NCI-H524 (cell line): Measurements from ENCODE around the gene NBL1.
A peak's percentile ranks its signal among the peaks of the same experiment; 100 is the strongest.

Source experiments
- DNase-seq, 2 experiments: peaks; one replicate each; lab custom pipeline; 2025; lab: John Stamatoyannopoulos, UW

Gene NBL1

DNA sequence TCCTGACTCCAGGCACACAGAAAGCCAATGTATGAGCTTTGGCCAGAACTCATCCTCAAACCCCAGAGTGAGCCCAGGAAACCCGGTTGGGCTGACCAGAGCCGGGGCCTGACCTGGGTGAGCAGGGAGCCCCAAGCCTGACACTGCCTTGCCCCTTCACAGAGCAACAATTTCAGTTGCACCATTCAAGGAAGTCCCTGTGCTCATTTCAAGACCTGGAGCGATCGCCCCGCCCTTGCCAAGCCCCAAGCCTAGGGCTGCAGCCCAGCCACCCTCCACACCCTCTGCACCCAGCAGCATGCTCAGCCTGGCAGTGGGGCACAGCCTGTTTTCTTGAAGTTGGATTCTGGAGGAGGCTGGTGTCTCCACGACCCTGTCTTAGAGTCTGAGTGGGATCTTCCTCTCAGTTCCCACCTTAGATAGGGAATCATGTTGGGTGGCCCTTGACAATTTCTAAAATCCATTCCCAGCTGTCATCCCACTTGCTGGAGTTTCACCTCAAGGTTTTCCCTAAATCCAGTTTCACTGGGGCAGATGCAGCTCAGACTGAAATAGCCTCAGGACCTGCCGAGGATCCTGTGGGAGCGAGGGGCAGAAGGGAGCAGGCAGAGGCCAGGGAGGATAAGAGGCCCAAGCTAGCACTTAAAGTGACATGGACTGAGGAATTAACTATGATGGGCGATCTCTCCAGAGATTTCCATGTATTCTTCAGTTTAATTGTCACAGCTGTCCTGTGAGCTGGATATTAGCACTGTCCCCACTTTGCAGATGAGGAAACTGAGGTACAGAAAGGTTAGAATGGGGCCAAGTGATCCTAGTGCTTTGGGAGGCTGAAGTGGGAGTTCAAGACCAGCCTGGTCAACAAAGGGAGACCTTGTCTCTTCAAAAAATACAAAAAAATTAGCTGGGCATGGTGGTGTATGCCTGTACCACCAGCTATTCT is 2.5 kb downstream of the NBL1 start:
- no peak for DNase-seq

DNA sequence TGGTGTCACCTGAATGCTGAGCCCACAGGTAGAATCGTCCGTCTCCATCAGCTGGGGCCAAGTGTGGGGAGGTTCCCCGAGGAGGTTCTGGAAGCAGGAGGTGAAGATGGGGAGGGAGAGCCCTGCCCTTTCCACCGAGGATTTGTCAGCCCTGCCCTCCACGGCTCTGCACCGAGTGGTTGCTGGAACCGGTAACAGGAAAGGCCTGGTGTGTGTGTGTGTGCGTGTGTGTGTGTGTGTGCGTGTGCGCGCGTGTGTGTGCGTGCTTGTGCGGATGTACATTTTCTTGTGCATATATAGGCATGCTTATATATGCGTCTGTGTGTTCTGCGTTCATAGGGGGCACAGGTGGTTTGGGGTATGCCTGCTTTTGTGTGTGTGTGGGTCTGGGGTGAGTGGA is 3.5 kb downstream of the NBL1 start:
- DNase-seq = no peak

DNA sequence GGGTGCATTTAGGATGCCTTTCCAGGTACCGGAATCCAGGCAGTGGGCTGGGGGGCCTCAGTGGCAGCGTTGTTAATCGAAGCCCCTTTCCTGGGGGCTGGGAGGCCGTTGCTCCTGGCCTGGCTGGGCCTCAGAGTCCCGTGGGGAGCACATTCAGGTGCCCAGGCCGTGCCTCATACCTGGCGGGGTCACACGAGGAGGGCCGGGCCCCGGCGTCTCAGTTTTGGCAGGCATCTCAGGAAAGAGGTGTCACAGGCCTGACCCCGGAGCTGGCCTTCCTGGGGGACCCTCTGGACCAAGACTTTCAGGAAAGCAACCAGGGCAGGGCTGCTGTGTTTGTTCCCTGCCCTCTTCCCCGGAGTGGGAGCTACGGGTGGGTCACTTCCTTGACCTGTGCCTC is 4.1 kb downstream of the NBL1 start:
- no peak for DNase-seq

DNA sequence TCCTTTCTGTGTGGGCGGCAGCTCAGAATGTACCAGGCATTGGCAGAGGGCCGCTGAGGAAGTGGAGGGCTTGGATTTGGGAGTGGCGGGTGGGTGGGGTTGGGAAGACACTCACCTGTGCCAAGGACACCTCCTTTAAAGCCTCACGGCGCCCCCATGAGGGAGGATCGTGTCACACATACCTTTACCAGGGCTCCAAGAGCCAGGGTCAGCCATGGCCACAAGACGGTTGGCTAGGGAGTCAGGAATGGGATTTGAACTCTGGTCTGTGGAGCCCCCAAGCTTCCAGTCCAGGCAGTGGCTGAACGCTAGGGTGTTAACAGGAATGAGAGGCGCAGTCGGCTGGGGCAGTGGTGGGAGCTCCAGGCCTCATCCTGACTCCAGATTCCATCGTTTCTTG is 4.6 kb downstream of the NBL1 start:
- DNase-seq = peak in 1 of 2 experiments; percentile 24

DNA sequence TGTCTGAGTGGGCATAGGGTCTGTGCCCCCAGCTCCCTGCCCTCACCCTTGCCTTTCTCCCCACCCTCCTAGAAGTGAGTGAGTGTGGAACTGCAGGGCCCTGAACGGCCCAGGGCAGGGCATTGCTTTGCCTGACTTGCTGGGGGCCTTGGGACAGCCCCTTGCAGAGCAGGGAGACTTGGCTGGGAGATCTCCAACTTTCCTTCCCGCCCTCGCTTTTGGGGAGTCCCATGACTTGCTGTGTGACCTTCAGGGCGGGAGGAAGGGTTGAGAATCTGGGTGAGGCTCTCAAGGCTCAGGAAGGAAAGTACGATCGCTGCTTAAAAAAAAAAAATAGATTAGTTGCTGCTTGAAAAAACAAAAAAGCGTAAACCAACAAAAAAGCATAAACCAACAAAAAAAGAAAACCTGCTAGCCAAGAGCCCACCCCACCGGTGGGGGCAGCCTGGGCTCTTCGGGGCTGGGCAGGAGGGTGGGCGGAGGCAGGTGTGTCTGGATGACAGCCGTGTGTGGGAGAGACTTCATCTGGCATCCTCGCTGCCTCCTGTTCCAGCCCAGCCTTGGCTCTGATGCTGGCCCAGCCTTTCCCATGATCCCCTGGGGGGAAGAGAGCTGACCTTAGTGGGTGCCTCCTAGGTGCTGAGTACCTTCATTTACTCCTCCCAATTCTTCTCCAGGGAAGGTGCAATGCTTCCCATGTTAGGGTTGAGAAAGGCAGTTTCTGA is 6.5 kb downstream of the NBL1 start:
- peak in 1 of 2 experiments; percentile 49 for DNase-seq

DNA sequence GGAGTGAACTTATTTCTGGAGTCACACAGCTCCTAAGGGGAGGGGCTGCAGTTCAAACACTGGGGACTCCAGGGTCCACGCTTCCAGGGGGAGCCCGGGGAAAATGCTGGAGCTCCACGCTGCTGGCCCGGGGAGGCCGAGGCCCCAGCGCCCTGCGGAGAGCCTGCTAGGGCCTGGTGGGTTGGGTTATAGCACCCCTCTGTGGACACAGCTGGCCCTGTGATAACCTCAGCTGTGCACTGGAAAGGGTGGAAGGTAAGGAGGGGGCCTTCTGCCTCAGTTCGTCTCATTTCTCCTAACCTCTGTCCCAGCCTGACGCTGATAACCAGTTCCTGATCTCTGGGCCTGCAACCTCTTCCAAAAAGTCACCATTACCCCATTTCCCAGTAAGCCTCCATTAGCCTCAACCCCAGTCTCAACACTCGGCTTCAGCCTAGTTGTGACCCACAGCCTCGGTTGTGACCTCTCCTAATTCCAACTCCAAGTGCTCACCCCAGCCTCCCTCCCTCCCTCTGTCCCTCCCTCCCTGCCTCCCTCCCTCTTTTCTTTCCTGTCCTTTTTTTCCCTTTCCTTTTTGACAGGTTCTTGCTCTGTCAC is 7.1 kb downstream of the NBL1 start:
- peak; percentile 28 to 57 for DNase-seq

DNA sequence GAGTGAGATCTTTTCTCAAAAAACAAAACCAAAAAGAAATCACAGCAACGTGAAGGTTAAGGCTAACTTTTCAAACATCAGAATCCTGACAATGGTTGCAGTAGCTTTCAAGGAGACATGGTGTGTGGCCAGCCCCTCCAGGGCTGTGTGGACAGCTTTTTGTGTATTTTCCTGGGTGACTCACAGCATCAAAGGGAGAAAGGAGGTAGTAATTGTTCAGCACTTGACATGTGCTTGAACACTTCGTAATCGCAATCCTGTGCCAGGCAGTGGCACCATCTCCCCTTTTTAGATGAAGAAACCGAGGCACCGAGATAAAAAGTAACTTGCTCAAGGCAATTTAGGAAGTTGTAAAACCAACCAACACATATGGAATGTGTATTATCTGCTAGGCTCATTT is 10.3 kb downstream of the NBL1 start:
- DNase-seq = no peak

DNA sequence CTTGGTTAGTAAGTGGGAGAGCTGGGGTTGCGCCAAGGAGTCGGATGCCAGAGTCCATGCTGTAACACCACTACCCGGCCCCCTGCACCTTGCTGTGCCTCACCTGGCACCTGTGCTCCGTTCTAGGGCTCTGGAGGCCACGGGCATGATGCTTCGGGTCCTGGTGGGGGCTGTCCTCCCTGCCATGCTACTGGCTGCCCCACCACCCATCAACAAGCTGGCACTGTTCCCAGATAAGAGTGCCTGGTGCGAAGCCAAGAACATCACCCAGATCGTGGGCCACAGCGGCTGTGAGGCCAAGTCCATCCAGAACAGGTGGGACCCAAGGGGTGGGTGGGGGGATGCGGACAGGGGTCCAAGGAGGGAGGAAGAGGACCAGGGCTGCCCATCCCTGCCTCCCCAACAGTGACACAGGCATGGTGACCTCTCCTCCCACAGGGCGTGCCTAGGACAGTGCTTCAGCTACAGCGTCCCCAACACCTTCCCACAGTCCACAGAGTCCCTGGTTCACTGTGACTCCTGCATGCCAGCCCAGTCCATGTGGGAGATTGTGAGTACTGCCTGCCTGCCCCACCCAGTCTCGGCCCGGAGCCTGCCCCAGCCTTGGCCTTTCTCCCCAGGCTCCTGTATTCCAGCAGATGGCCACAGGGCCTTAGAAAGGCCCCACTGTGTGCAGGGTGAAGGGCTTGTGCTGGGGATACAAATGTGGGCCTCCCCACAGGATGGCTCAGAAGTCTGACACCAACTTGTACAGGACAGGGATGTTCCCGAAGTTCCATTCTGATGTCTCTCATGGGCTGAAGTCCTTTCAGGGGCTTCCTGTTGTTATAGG is 11.0 kb downstream of the NBL1 start:
- DNase-seq = no peak

DNA sequence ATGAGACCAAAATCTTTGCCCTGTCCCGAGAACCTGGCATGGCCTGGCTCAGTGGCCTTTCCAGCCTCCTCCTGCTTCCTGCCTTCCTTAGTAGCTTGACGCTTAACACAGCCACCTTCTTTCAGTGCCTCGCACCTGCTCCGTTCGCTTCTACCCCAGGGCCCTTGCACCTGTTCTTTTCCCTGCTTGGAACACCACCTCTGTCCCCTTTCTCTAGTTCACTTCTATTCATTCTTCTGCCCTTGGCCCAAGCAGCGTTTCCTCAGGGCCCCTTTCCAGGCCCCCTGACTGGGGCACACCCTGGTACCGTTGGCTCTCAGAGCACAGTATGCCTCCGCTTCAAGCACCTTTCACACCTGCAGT is 11.6 kb downstream of the NBL1 start:
- no peak for DNase-seq

DNA sequence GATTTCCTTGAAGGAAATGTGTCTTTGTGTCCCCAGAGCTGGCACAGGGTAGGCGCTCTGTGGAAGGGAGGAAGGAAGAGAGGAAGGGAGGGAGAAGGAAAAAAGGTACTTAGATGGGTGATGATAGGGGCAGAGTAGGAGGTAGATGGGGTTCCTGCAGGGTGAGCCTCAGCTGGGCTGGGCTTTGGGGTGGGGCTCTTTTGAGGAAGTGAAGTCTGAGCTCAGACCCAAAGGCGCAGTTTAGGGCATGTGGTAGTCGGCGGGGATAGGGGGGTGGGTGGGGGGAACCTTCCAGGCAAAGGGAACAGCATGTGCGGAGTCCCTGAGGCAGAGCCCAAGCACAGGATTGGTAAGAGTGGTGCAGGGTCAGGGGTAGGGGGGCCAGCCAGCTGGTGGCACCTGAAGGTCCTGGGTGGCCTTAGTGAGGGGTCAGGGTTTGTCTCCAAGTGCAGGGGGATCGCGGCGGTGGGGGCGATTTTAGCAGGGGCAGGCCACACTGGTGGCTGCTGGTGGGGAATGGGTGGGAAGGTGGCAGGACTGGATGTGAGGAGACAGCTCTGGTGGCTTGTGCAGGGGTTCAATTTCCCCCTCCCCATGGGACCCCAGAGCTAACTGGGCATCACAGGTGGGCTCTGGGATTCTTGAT is 12.1 kb downstream of the NBL1 start:
- no peak for DNase-seq

DNA sequence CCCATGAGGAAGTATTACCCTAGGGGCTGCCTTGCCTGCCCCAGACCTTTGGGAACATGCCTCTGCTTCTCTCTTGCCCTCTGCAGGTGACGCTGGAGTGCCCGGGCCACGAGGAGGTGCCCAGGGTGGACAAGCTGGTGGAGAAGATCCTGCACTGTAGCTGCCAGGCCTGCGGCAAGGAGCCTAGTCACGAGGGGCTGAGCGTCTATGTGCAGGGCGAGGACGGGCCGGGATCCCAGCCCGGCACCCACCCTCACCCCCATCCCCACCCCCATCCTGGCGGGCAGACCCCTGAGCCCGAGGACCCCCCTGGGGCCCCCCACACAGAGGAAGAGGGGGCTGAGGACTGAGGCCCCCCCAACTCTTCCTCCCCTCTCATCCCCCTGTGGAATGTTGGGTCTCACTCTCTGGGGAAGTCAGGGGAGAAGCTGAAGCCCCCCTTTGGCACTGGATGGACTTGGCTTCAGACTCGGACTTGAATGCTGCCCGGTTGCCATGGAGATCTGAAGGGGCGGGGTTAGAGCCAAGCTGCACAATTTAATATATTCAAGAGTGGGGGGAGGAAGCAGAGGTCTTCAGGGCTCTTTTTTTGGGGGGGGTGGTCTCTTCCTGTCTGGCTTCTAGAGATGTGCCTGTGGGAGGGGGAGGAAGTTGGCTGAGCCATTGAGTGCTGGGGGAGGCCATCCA is 12.8 kb downstream of the NBL1 start:
- DNase-seq = peak in 1 of 2 experiments; percentile 19

DNA sequence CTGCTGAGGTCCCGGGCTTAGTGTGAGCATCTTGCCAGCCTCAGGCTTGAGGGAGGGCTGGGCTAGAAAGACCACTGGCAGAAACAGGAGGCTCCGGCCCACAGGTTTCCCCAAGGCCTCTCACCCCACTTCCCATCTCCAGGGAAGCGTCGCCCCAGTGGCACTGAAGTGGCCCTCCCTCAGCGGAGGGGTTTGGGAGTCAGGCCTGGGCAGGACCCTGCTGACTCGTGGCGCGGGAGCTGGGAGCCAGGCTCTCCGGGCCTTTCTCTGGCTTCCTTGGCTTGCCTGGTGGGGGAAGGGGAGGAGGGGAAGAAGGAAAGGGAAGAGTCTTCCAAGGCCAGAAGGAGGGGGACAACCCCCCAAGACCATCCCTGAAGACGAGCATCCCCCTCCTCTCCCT is 13.4 kb downstream of the NBL1 start:
- DNase-seq = no peak

DNA sequence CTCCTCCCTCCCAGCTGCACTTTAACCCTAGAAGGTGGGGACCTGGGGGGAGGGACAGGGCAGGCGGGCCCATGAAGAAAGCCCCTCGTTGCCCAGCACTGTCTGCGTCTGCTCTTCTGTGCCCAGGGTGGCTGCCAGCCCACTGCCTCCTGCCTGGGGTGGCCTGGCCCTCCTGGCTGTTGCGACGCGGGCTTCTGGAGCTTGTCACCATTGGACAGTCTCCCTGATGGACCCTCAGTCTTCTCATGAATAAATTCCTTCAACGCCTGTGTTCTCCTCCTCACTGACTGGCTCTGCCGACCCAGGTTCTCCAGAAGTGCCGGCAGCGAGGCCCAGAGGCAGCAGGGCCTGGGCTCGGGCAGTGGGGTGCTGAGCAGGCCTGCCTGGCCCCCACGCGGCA is 14.1 kb downstream of the NBL1 start:
- no peak for DNase-seq

DNA sequence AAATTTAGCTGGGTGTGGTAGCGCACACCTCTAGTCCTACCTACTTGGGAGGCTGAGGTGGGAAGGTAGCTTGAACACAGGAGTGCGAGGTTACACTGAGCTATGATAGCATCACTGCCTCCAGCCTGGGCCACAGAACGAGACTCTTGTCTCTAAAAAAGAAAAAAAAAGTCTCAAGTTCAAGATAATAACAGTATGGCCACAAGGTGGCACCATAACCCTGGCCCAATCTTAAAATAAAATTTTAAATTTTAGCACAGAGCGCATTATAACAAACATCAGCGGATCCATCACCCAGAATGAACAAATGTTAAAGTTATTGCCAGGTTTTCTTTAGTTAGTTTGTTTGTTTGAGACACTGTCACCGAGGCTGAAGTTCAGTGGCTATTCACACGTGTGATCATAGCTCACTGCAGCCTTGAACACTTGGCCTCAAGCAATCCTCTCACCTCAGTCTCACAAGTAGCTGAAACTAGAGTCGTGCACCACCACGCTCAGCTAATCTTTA is 17.7 kb downstream of the NBL1 start:
- DNase-seq = peak in 1 of 2 experiments; percentile 36

DNA sequence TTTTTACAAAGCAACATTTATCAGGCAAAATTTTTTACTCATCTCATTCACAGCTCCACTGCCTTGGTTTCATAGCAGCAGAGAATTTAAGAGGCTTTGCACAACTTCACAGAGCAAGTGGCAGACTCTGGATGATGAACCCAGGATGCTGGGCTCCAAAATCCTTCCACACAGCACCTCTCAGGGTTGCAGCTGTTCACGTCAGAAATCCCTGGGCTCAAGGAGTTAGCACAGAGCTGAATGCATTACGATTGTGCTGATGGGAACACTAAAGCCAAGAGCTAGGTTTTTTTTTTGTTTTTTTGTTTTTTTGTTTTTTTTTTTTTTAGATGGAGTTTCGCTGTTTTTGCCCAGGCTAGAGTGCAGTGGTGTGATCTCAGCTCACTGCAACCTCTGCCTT is 18.2 kb downstream of the NBL1 start:
- peak in 1 of 2 experiments; percentile 30 for DNase-seq

DNA sequence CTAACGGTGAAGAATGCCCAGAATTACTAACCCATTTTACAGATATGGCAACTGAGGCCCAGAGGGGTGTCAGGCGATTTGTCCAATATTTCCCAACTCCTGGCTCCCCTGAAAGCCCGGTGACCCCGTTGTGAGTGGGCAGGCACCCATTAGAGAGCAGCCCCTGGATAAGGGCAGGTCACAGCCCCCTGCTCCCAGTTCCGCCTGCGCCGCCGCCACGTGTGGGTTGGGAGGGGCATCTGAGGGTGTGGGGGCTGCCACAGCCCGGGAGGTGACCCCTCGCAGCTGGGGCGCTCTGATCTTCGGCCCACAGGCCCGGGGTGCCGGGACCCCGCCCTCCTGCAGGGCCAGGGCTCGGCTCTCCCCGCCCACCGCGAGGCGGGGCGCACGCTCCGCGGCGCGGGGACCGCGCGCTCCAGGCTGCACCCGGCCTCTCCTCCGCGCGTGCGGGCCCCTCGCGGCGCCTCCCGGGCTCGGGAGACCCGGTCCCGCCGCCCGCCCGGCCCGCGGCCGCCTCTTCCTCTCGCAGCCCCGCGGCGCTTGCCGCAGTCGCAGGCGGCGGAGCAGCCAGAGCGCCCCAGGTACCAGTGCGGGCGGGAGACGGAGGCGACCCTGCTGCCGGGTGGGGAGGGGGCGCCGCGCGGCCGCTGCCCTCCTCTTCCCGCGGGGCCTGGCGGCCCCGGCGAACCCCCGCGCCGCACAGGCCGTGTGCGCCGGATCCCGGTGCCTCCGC is 20.5 kb downstream of the NBL1 start, which contains the start of gene HTR6:
Gene HTR6, plus strand, starts transcription at position 423 of the 733 bp plus-strand sequence. CDS start 879 bp downstream, outside the sequence.
- DNase-seq = peak in 1 of 2 experiments; percentile 40

DNA sequence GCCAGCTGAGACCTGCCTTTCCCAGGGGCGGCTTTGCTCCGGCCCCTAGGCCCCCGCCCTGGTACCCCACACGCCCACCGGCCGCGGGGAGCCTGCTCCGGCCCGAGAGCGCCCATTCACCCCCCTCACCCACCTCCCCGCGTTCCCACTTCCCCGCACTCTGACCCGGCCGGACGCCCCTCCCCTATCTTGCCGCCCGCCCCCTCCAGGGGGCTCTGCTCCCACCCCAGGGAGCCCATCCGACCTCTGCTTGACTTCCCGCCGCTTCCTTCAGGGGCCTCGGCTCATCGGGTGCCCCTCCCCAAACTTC is 21.0 kb downstream of the NBL1 start:
- DNase-seq = no peak

DNA sequence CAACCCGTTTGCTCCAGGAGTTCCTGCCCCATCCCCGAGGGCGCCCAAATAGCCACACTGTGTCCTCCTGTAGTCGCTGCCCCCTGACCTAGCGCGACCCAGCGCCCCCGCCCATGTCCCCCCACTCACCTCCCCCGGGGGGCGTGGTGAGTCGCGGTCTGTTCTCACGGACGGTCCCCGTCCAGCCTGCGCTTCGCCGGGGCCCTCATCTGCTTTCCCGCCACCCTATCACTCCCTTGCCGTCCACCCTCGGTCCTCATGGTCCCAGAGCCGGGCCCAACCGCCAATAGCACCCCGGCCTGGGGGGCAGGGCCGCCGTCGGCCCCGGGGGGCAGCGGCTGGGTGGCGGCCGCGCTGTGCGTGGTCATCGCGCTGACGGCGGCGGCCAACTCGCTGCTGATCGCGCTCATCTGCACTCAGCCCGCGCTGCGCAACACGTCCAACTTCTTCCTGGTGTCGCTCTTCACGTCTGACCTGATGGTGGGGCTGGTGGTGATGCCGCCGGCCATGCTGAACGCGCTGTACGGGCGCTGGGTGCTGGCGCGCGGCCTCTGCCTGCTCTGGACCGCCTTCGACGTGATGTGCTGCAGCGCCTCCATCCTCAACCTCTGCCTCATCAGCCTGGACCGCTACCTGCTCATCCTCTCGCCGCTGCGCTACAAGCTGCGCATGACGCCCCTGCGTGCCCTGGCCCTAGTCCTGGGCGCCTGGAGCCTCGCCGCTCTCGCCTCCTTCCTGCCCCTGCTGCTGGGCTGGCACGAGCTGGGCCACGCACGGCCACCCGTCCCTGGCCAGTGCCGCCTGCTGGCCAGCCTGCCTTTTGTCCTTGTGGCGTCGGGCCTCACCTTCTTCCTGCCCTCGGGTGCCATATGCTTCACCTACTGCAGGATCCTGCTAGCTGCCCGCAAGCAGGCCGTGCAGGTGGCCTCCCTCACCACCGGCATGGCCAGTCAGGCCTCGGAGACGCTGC is 21.7 kb downstream of the NBL1 start:
- no peak for DNase-seq

DNA sequence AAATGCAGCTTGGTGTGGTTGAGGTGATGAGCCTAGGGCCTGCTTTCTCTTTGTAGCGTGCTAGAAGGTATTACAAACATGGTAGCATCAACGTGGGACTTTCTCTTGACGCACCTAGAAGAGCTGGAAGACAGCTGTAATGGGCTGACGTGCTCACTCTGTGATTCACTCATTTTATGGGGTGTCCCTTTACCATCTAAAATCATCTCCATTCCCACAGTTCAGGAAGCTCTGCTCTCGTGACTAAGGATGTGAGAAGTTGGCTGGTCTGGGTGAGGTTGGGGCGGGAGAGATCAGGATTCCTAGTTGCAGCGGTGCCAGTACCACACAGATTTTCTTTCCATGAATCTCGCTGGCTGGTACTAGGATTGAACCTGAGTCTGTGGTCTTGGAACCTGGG is 24.8 kb downstream of the NBL1 start:
- no peak for DNase-seq
